GM13977 (cell line): ENCODE data around the gene INPP5B.

Source experiments
- DNase-seq: peaks from one replicate; pipeline ENCODE4 v3.0.0; 2012; ENCODE audit warnings: low spot score
- CTCF ChIP-seq: IDR thresholded peaks from 2 replicates; pipeline ENCODE4 v1.5.1; 2012; ENCODE audit warnings: mild to moderate bottlenecking, control low read depth; ENCODE audit not compliant: insufficient read depth; ENCODE audit errors: extremely low read depth, missing control alignments
- in situ Hi-C: fragments of 300-500 bp; cut with MboI; formaldehyde crosslinking; loops from one replicate; pipeline ENCODE4 v1.12.0; 2022; ENCODE audit warnings: low sequenced_read_pairs, low pct_unique_long_range_greater_than_20kb, mixed read lengths, inconsistent platforms; ENCODE audit not compliant: unreplicated experiment

INPP5B gene

GRCh38 chr1:37859507-37860345 lies 87.1 kb downstream of the INPP5B start, which contains the start of gene MTF1:
Gene MTF1, minus strand, starts transcription at chr1:37859592. Its CDS starts 1,934 bp downstream, at chr1:37857658.
- in situ Hi-C loops: loop anchor here (25.0 kb wide), 1 partner anchor 297 kb away; the partner anchor contains the start of genes DNALI1 and SNIP1
- TF ChIP-seq CTCF: peak; percentile 93
- DNase-seq: peak; percentile 99

GRCh38 chr1:37858931-37859506 lies 87.8 kb downstream of the INPP5B start:
- no peak for DNase-seq
- no peak for TF ChIP-seq CTCF
- in situ Hi-C loops: loop anchor here (25.0 kb wide), 1 partner anchor 297 kb away; the partner anchor contains the start of genes DNALI1 and SNIP1

GRCh38 chr1:37854406-37854805 lies 92.4 kb downstream of the INPP5B start:
- TF ChIP-seq CTCF: no peak
- in situ Hi-C loops: loop anchor here (25.0 kb wide), 1 partner anchor 292 kb away; the partner anchor contains the start of genes DNALI1 and SNIP1

GRCh38 chr1:37853157-37853556 lies 93.7 kb downstream of the INPP5B start:
- no peak for DNase-seq
- no peak for TF ChIP-seq CTCF
- in situ Hi-C loops: loop anchor here (25.0 kb wide), 1 partner anchor 291 kb away; the partner anchor contains the start of genes DNALI1 and SNIP1

More at GRCh38 chr1:37854406-37854805, 92.4 kb downstream of the INPP5B start:
- no peak for DNase-seq

- DNase-seq: no peak
- no peak for TF ChIP-seq CTCF
- in situ Hi-C loops: loop anchor here (25.0 kb wide), 1 partner anchor 289 kb away; the partner anchor contains the start of genes DNALI1 and SNIP1
Measured at GRCh38 chr1:37851782-37852210, 95.1 kb downstream of the INPP5B start.

GRCh38 chr1:37851262-37851661 lies 95.6 kb downstream of the INPP5B start:
- in situ Hi-C loops: loop anchor here (25.0 kb wide), 1 partner anchor 289 kb away; the partner anchor contains the start of genes DNALI1 and SNIP1
- TF ChIP-seq CTCF: no peak
- no peak for DNase-seq
